ENCODE data around the gene FAM89A.
"Not testable (repeated sequence)": the region's sequence is repeated elsewhere in the genome, so short reads cannot be mapped to it uniquely, and the experiment has no call there.

The FAM89A gene

GRCh38 chr1:230985711-230986110, 54.3 kb downstream of the FAM89A start:
- DNase-seq = no peak

- not testable (repeated sequence) for DNase-seq
Observed at GRCh38 chr1:230984622-230985515, 55.2 kb downstream of the FAM89A start.

GRCh38 chr1:230983811-230984210, 56.2 kb downstream of the FAM89A start:
- DNase-seq = no peak

GRCh38 chr1:230982696-230983095, 57.4 kb downstream of the FAM89A start:
- no peak for DNase-seq

GRCh38 chr1:230979952-230980351, 60.1 kb downstream of the FAM89A start:
- DNase-seq = no peak

GRCh38 chr1:230979389-230979716, 60.7 kb downstream of the FAM89A start:
- DNase-seq = no peak

GRCh38 chr1:230978491-230979388, 61.3 kb downstream of the FAM89A start, which contains the start of the genes ARV1 and TTC13:
Gene ARV1 (plus strand): TSS chr1:230979094. CDS start chr1:230979106, 12 bp downstream.
Gene TTC13 (minus strand): TSS chr1:230978861. CDS start chr1:230978830, 31 bp downstream.
- peak; percentile 95 to 99 for DNase-seq

GRCh38 chr1:230977761-230978490, 62.1 kb downstream of the FAM89A start:
- peak; percentile 1 to 45 for DNase-seq

GRCh38 chr1:230976825-230977747, 63.0 kb downstream of the FAM89A start:
- no peak for DNase-seq

- no peak for DNase-seq
Observed at GRCh38 chr1:230976360-230976759, 63.7 kb downstream of the FAM89A start.

GRCh38 chr1:230975636-230976035, 64.4 kb downstream of the FAM89A start:
- DNase-seq = no peak

- no peak for DNase-seq
Observed at GRCh38 chr1:230972855-230973271, 67.2 kb downstream of the FAM89A start.

- DNase-seq = no peak
Observed at GRCh38 chr1:230971771-230972170, 68.3 kb downstream of the FAM89A start.

GRCh38 chr1:230970432-230970831, 69.6 kb downstream of the FAM89A start:
- DNase-seq = no peak
